NT2/D1 (cell line): ENCODE data around the gene BCAS4.

ENCODE experiments used
- YY1 ChIP-seq: IDR thresholded peaks from 2 replicates; pipeline ENCODE4 v1.6.1; 2011; ENCODE audit not compliant: insufficient read length, insufficient read depth
- ZNF274 ChIP-seq: IDR thresholded peaks from 2 replicates; pipeline ENCODE4 v1.6.1; 2011; ENCODE audit warnings: mild to moderate bottlenecking, low read depth, low read length

DNA sequence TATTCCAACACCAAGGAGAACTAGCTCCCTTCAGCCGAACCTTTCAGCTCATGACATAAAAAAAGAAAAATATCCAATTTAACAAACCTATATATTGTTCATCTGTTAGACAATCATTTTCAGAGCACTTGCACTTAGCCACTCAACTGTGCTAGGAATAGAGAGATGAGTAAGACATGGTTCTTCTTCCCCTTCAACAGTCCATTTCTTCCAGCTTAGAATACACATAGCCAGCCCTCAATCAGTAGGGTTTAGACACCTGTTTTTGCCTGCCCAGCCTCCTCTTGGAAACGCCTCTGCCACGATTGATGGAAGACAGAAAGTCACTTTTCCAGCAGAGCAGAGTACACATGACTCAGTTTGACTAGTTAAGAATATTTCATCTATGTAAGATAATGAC is 114.6 kb downstream of the BCAS4 start:
- TF ChIP-seq ZNF274 (no peak), YY1 (no peak)
